ENCODE results near the gene MED13L.

DNA sequence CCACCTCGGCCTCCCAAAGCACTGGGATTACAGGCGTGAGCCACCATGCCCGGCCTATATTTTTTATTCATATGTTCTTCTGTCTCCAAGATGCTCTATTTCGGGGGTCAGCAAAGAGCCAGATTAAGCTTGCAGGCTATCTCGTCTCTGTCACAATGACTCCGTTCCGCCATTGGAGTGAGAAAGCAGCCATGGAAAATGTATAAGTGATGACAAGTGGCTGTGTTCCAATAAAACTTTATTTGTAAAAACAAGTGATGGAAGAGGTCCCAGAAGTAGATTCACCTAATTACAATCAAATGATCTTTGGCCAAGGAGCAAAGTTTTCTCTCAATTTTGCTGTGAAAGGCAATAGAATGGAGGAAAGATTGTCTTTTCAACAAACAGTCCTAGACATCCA lies 342.6 kb downstream of the MED13L start:
- TF ChIP-seq, protein P1, sequence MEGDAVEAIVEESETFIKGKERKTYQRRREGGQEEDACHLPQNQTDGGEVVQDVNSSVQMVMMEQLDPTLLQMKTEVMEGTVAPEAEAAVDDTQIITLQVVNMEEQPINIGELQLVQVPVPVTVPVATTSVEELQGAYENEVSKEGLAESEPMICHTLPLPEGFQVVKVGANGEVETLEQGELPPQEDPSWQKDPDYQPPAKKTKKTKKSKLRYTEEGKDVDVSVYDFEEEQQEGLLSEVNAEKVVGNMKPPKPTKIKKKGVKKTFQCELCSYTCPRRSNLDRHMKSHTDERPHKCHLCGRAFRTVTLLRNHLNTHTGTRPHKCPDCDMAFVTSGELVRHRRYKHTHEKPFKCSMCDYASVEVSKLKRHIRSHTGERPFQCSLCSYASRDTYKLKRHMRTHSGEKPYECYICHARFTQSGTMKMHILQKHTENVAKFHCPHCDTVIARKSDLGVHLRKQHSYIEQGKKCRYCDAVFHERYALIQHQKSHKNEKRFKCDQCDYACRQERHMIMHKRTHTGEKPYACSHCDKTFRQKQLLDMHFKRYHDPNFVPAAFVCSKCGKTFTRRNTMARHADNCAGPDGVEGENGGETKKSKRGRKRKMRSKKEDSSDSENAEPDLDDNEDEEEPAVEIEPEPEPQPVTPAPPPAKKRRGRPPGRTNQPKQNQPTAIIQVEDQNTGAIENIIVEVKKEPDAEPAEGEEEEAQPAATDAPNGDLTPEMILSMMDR (IDR thresholded peaks at IDR 0.05), result no peak
- TF ChIP-seq EZH2 (IDR thresholded peaks at IDR 0.05; ENCODE audit: borderline replicate concordance, insufficient read depth, low read depth, low read length, poor library complexity, severe bottlenecking), result no peak

Data from B cell (primary cell).